OCI-LY3 (cell line): ENCODE measurements around the gene PTCSC3.

Source experiments
- H2AFZ ChIP-seq: fragments of 200-600, 300-600 bp; shearing (Covaris generic); 2 replicates; pipeline ENCODE4 v1.6.0; 2014; ENCODE audit warnings: antibody characterized with exemption, low read depth, low read length
- H3K27ac ChIP-seq: fragments of 200-600, 300-600 bp; sonication (generic); 2 replicates; pipeline ENCODE4 v1.5.1; 2014; ENCODE audit warnings: mild to moderate bottlenecking, low read length, moderate library complexity, mixed read lengths
- H3K27me3 ChIP-seq: fragments of 200-600, 300-600 bp; sonication (generic); 2 replicates; pipeline ENCODE4 v1.6.1; 2014; ENCODE audit warnings: low read depth, low read length, mixed read lengths
- H3K36me3 ChIP-seq: fragments of 200-600, 300-600 bp; sonication (generic); replicated peaks from 2 replicates; pipeline ENCODE3; 2014; ENCODE audit warnings: low read depth, low read length, mixed read lengths
- H3K4me1 ChIP-seq: fragments of 300-600, 200-600 bp; sonication (generic); 2 replicates; pipeline ENCODE4 v1.6.1; 2014; ENCODE audit warnings: low read length, mixed read lengths
- H3K4me2 ChIP-seq: fragments of 200-600, 300-600 bp; sonication (generic); 2 replicates; pipeline ENCODE4 v1.6.1; 2014; ENCODE audit warnings: low read length, mixed read lengths
- H3K4me3 ChIP-seq: fragments of 300-600, 200-600 bp; sonication (generic); 2 replicates; pipeline ENCODE4 v1.5.1; 2014; ENCODE audit warnings: antibody characterized with exemption, mild to moderate bottlenecking, low read length, moderate library complexity
- H3K79me2 ChIP-seq: fragments of 300-600, 200-600 bp; shearing (Covaris generic); 2 replicates; pipeline ENCODE4 v1.6.1; 2014; ENCODE audit warnings: mild to moderate bottlenecking, low read length, mixed read lengths
- H3K9ac ChIP-seq: fragments of 300-600, 200-600 bp; shearing (Covaris generic); 2 replicates; pipeline ENCODE4 v1.6.0; 2014; ENCODE audit warnings: mild to moderate bottlenecking, low read length, moderate library complexity
- H3K9me3 ChIP-seq: fragments of 200-600, 300-600 bp; shearing (Covaris generic); 2 replicates; pipeline ENCODE4 v1.6.1; 2014; ENCODE audit warnings: low read length, mixed read lengths; ENCODE audit not compliant: insufficient read depth
- H4K20me1 ChIP-seq: fragments of 200-600, 300-600 bp; sonication (generic); 2 replicates; pipeline ENCODE4 v1.6.1; 2016; ENCODE audit warnings: low read length, mixed read lengths; ENCODE audit not compliant: insufficient read depth
- EZH2phosphoT487 ChIP-seq: fragments of 200-600 bp; shearing (Covaris generic); IDR thresholded peaks from 2 replicates; pipeline ENCODE4 v1.6.1; 2018; ENCODE audit warnings: antibody characterized with exemption, mixed run types, low read depth
- TF ChIP-seq, protein P1 (sequence below): fragments of 200-600, 300-600 bp; sonication (generic); IDR thresholded peaks from 2 replicates; pipeline ENCODE4 v1.5.1; 2014; ENCODE audit warnings: antibody characterized with exemption, low read length, low read depth

Gene PTCSC3

DNA sequence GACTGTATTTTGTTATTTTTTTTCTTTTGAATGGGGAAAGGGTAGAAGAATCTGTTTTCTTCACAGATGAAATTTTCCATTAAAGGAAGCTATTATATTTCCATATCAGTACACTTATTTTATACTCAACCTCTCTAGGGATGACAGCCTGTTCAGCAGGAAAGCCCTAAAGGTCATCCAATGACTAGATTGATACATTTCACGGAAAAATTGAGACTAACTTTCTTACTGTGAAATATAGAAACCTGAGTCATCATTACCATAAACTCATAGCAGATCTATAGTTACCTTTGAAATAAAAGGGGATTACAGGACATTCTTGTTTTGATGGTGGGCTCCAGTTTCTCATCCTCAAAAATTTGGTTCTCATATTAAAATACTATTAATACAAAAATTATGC lies 36.1 kb upstream of the PTCSC3 start:
- no peak overlapping the region for H3K4me3 ChIP-seq
- no peak overlapping the region for H2AFZ ChIP-seq
- no peaks in the 10 kb centered on the region for H3K79me2 ChIP-seq
- peaks cover 26% of the 10 kb centered on the region for H3K27me3 ChIP-seq
- H3K4me1 ChIP-seq, result no peaks in the 10 kb centered on the region
- H4K20me1 ChIP-seq, result no peaks in the 10 kb centered on the region
- no peaks in the 10 kb centered on the region for H3K36me3 ChIP-seq
- no peak overlapping the region for H3K9ac ChIP-seq
- TF ChIP-seq, protein P1, sequence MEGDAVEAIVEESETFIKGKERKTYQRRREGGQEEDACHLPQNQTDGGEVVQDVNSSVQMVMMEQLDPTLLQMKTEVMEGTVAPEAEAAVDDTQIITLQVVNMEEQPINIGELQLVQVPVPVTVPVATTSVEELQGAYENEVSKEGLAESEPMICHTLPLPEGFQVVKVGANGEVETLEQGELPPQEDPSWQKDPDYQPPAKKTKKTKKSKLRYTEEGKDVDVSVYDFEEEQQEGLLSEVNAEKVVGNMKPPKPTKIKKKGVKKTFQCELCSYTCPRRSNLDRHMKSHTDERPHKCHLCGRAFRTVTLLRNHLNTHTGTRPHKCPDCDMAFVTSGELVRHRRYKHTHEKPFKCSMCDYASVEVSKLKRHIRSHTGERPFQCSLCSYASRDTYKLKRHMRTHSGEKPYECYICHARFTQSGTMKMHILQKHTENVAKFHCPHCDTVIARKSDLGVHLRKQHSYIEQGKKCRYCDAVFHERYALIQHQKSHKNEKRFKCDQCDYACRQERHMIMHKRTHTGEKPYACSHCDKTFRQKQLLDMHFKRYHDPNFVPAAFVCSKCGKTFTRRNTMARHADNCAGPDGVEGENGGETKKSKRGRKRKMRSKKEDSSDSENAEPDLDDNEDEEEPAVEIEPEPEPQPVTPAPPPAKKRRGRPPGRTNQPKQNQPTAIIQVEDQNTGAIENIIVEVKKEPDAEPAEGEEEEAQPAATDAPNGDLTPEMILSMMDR, result no peak
- no peak for TF ChIP-seq EZH2phosphoT487
- H3K27ac ChIP-seq, result no peak overlapping the region
- H3K4me2 ChIP-seq, result no peak overlapping the region
- H3K9me3 ChIP-seq, result no peaks in the 10 kb centered on the region

DNA sequence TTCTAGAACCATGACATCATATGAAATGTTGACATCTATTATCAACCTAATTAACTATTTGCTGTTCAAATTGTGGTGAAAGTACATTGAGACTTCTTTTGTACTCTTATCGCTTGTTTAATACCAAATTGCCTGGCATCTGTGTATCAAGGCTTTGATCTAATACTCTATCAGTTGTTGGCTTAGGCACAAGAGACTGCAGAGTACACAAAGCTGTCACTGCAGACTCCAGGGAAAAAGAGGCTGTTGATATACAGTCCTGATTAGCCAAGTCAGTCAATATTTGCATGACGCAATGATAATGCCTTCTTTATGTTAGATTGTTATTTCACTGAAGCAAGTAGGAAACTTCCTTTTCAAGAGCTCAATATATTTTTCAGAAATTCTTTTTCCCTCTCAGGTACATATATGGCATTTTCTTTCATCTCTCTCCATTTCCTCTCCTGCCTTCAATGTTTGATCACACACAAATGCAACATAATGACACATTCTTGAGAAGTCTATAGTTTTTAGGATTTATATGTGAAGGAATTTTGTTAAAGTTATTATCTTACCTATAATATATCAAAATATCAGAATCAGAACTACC lies 32.3 kb upstream of the PTCSC3 start:
- Histone ChIP-seq H2AFZ (no peak overlapping the region), H3K27ac (no peak overlapping the region), H3K9me3 (no peaks in the 10 kb centered on the region), H3K9ac (no peak overlapping the region), H3K27me3 (peaks cover 17% of the 10 kb centered on the region), H3K4me3 (no peak overlapping the region), H3K36me3 (no peaks in the 10 kb centered on the region), H3K4me1 (peaks cover 3% of the 10 kb centered on the region; the same call in 1 of the 2 replicates), H3K79me2 (no peaks in the 10 kb centered on the region), H4K20me1 (no peaks in the 10 kb centered on the region), H3K4me2 (no peak overlapping the region)
- TF ChIP-seq EZH2phosphoT487, result no peak
- TF ChIP-seq, protein P1, result no peak

DNA sequence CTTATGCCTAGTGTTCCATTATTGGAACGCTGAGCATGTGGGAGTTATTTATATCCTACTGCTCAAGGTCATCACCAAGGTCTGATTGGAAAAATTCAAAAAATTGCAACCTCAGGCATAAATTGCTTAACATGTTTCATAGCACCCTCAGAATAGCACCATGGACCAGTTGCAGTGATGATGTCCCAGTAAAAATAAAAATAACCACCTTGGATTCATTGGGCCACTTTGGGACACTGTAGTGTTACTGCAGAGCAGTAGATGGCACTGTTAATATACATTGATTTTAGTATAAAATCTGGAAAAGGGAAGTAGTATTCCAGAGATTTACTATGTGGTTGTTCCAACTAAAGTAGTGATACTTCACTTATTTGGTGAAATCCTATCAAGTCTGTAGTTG lies 31.0 kb upstream of the PTCSC3 start:
- Histone ChIP-seq H4K20me1 (no peaks in the 10 kb centered on the region), H3K4me3 (no peak overlapping the region), H3K9ac (no peak overlapping the region), H3K36me3 (no peaks in the 10 kb centered on the region), H3K27me3 (peaks cover 17% of the 10 kb centered on the region), H3K4me1 (peaks cover 3% of the 10 kb centered on the region; the same call in 1 of the 2 replicates), H3K27ac (no peak overlapping the region), H3K4me2 (no peak overlapping the region), H3K79me2 (no peaks in the 10 kb centered on the region), H2AFZ (no peak overlapping the region), H3K9me3 (no peaks in the 10 kb centered on the region)
- TF ChIP-seq, protein P1, result peak; percentile 55
- no peak for TF ChIP-seq EZH2phosphoT487

DNA sequence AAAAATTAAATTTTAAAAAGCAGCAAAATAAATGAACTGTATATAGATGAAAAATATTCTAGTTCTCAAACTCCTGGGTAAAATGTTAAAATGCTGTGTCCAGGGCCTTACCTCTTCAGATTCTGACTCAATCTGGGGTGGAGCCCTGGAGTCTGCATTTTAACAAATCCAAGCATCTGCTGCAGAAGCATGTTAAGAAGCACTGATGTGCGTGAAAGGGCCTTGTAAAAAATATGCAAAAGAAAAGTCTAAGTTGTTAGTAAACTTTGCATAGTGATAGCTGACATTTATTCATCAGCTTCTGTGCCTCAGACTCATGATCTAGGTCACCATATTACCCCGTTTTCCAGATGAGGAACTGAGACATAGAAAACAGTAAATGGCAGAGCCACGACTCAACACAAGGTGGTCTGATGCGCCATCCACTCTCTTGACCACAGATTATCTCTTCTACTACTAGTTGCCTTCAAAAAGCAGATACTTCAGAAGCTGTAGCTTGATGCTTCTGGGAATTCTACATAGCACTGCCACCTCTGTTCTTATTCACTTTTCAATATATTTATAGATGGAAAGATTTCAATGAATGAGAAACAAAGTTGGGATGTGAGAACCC lies 28.0 kb upstream of the PTCSC3 start:
- Histone ChIP-seq H3K27me3 (peaks cover 23% of the 10 kb centered on the region), H3K27ac (no peak overlapping the region), H2AFZ (no peak overlapping the region), H3K36me3 (no peaks in the 10 kb centered on the region), H3K4me1 (peaks cover 3% of the 10 kb centered on the region; the same call in 1 of the 2 replicates), H3K9ac (no peak overlapping the region), H3K9me3 (no peaks in the 10 kb centered on the region), H3K4me2 (no peak overlapping the region), H3K4me3 (no peak overlapping the region), H4K20me1 (no peaks in the 10 kb centered on the region), H3K79me2 (no peaks in the 10 kb centered on the region)
- TF ChIP-seq, protein P1, result no peak
- no peak for TF ChIP-seq EZH2phosphoT487
